WTC11 (cell line): ENCODE measurements around the gene TMEM130. TPM values are rescaled to one million over a fixed set of nuclear protein-coding genes. Genes with fewer than 3 reads are reported as not detected.

Experiments
- ATAC-seq: fragments of 200-7000 bp; cut with Tn5 transposase; 2 replicates; pipeline ENCODE4 v1.10.0; 2021; ENCODE audit warnings: mild to moderate bottlenecking, moderate library complexity
- CTCF ChIA-PET: fragments of 300-600 bp; sonication (Branson Sonifier 250); formaldehyde crosslinking; loops from one replicate; lab custom pipeline; 2021; ENCODE audit warnings: antibody characterized with exemption; lab: Charles Lee
- POLR2A ChIA-PET: fragments of 350-600 bp; sonication (Branson Sonifier 250); formaldehyde crosslinking; loops from one replicate; lab custom pipeline; 2021; ENCODE audit warnings: antibody characterized with exemption; lab: Charles Lee
- DNase-seq: peaks from one replicate; pipeline ENCODE4 v3.0.0; 2021; ENCODE audit warnings: low spot score
- H3K27ac Mint-ChIP-seq: 2 replicates; pipeline ENCODE4 v1.8.0; 2021; ENCODE audit warnings: mixed read lengths
- H3K27me3 Mint-ChIP-seq: 2 replicates; pipeline ENCODE4 v1.8.0; 2021; ENCODE audit warnings: low read depth, mild to moderate bottlenecking, moderate library complexity, mixed read lengths
- H3K36me3 Mint-ChIP-seq: 2 replicates; pipeline ENCODE4 v1.8.0; 2021; ENCODE audit warnings: mixed read lengths
- H3K4me1 Mint-ChIP-seq: 2 replicates; pipeline ENCODE4 v1.8.0; 2022; ENCODE audit warnings: mixed read lengths
- H3K4me3 Mint-ChIP-seq: 2 replicates; pipeline ENCODE4 v1.8.0; 2021; ENCODE audit warnings: mild to moderate bottlenecking, moderate library complexity, mixed read lengths
- H3K9me3 Mint-ChIP-seq: 2 replicates; pipeline ENCODE4 v1.8.0; 2021; ENCODE audit warnings: mixed read lengths
- ATF2 ChIP-seq: sonication (generic); formaldehyde crosslinking; IDR thresholded peaks from 2 replicates; pipeline ENCODE4 v1.8.1; 2022; ENCODE audit warnings: low read depth, missing genetic modification reagents, borderline replicate concordance
- ATF3 ChIP-seq: sonication (generic); formaldehyde crosslinking; conservative IDR thresholded peaks from 2 replicates; pipeline ENCODE4 v1.8.1; 2022; ENCODE audit warnings: mild to moderate bottlenecking, missing genetic modification reagents
- E2F1 ChIP-seq: sonication (generic); formaldehyde crosslinking; IDR thresholded peaks from 2 replicates; pipeline ENCODE4 v1.8.0; 2022; ENCODE audit warnings: mild to moderate bottlenecking, missing genetic modification reagents
- ELF4 ChIP-seq: sonication (generic); formaldehyde crosslinking; IDR thresholded peaks from 2 replicates; pipeline ENCODE4 v1.8.1; 2022; ENCODE audit warnings: low read depth, mild to moderate bottlenecking, moderate library complexity, missing genetic modification reagents
- GABPB1 ChIP-seq: sonication (generic); formaldehyde crosslinking; IDR thresholded peaks from 2 replicates; pipeline ENCODE4 v1.8.1; 2023; ENCODE audit warnings: mild to moderate bottlenecking, missing genetic modification reagents
- GRHL2 ChIP-seq: fragments of 250-450 bp; sonication (Bioruptor Pico); IDR thresholded peaks from 2 replicates; pipeline ENCODE4 v1.8.0; 2022; ENCODE audit warnings: mild to moderate bottlenecking, moderate library complexity; ENCODE audit not compliant: insufficient replicate concordance, severe bottlenecking
- HMGXB4 ChIP-seq: sonication (generic); formaldehyde crosslinking; IDR thresholded peaks from 2 replicates; pipeline ENCODE4 v1.8.1; 2023; ENCODE audit warnings: mild to moderate bottlenecking, moderate library complexity, missing genetic modification reagents
- IRF1 ChIP-seq: sonication (generic); formaldehyde crosslinking; IDR thresholded peaks from 2 replicates; pipeline ENCODE4 v1.8.0; 2023; ENCODE audit warnings: missing genetic modification reagents
- NR3C1 ChIP-seq: sonication (generic); formaldehyde crosslinking; conservative IDR thresholded peaks from 2 replicates; pipeline ENCODE4 v1.8.1; 2023; ENCODE audit warnings: low read depth, mild to moderate bottlenecking, missing genetic modification reagents
- PRDM15 ChIP-seq: sonication (generic); formaldehyde crosslinking; IDR thresholded peaks from 2 replicates; pipeline ENCODE4 v1.8.0; 2022; ENCODE audit warnings: missing genetic modification reagents
- RORB ChIP-seq: fragments of 250-450 bp; sonication (Bioruptor Pico); IDR thresholded peaks from 2 replicates; pipeline ENCODE4 v1.9.0; 2021; ENCODE audit warnings: mild to moderate bottlenecking
- SMAD4 ChIP-seq: sonication (generic); formaldehyde crosslinking; IDR thresholded peaks from 2 replicates; pipeline ENCODE4 v1.8.0; 2022; ENCODE audit warnings: mild to moderate bottlenecking, missing genetic modification reagents
- SOX15 ChIP-seq: fragments of 250-450 bp; sonication (Bioruptor Pico); IDR thresholded peaks from 2 replicates; pipeline ENCODE4 v1.9.0; 2021; ENCODE audit warnings: mild to moderate bottlenecking
- TEAD4 ChIP-seq: sonication (generic); formaldehyde crosslinking; IDR thresholded peaks from 2 replicates; pipeline ENCODE4 v1.8.0; 2022; ENCODE audit warnings: mild to moderate bottlenecking, missing genetic modification reagents
- TP53 ChIP-seq: sonication (generic); formaldehyde crosslinking; IDR thresholded peaks from 2 replicates; pipeline ENCODE4 v1.8.1; 2023; ENCODE audit warnings: mild to moderate bottlenecking, missing genetic modification reagents
- USF1 ChIP-seq: sonication (generic); formaldehyde crosslinking; IDR thresholded peaks from 2 replicates; pipeline ENCODE4 v1.8.0; 2022; ENCODE audit warnings: mild to moderate bottlenecking, missing genetic modification reagents
- ZNF219 ChIP-seq: sonication (generic); formaldehyde crosslinking; IDR thresholded peaks from 2 replicates; pipeline ENCODE4 v1.8.0; 2023; ENCODE audit warnings: missing genetic modification reagents, mild to moderate bottlenecking, borderline replicate concordance
- ZNF416 ChIP-seq: fragments of 250-450 bp; sonication (Bioruptor Pico); IDR thresholded peaks from 2 replicates; pipeline ENCODE4 v1.9.0; 2021; ENCODE audit warnings: mild to moderate bottlenecking, inconsistent platforms
- total RNA-seq: library from RNA; stranded (reverse); gene quantifications from 3 replicates; pipeline ENCODE4 v1.2.3, GENCODE V29; 2021

The TMEM130 gene
- total RNA-seq, 1 experiment from 2014 or later = 3.2 TPM

GRCh38 chr7:98860071-98860470 is 9.7 kb downstream of the TMEM130 start:
- ChIA-PET POLR2A (no interaction called here), CTCF (interaction anchor here (1.8 kb wide), 1 partner anchor 28 kb away, joined by 8 read pairs; no protein-coding TSS in a partner anchor)
- TF ChIP-seq PRDM15 (CRISPR knock-in tag) (no peak), ZNF416 (CRISPR knock-in tag) (no peak), HMGXB4 (CRISPR knock-in tag) (no peak), GABPB1 (CRISPR knock-in tag) (no peak), RORB (CRISPR knock-in tag) (no peak), TEAD4 (CRISPR knock-in tag) (no peak), E2F1 (CRISPR knock-in tag) (no peak), SMAD4 (no peak), USF1 (no peak), SOX15 (no peak), IRF1 (CRISPR knock-in tag) (no peak), TP53 (CRISPR knock-in tag) (no peak), ZNF219 (CRISPR knock-in tag) (no peak), NR3C1 (CRISPR knock-in tag) (no peak), ELF4 (no peak), GRHL2 (CRISPR knock-in tag) (no peak), ATF2 (CRISPR knock-in tag) (no peak), ATF3 (CRISPR knock-in tag) (no peak)
- TF ChIP-seq, all 79 proteins: peak for 0
- H3K36me3 Mint-ChIP-seq = no peaks in the 10 kb centered on the region
- no peak overlapping the region for H3K4me3 Mint-ChIP-seq
- ATAC-seq = no peak
- H3K9me3 Mint-ChIP-seq = no peaks in the 10 kb centered on the region
- no peak overlapping the region for H3K27ac Mint-ChIP-seq
- H3K27me3 Mint-ChIP-seq = no peaks in the 10 kb centered on the region; the same call in 1 of the 2 replicates
- no peak for DNase-seq
- H3K4me1 Mint-ChIP-seq = no peaks in the 10 kb centered on the region
